Measurements from ENCODE around the gene STK16.
"Not testable (repeated sequence)": the region's sequence is repeated elsewhere in the genome, so short reads cannot be mapped to it uniquely, and the experiment has no call there.

Gene STK16

DNA sequence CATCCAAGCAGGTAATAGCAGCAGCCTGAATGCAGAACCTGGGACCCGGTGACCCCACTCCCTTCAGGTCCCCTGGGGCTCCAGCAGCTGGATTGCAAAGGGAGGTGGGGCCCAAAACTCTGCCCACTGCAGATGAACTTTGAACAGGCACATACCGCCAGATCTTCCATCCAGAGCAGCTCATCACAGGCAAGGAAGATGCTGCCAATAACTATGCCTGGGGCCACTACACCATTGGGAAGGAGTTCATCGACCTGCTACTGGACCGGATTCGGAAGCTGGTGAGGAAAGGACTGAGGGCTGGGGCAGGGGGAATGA, 24.7 kb downstream of the STK16 start:
- DNase-seq (no peak), ATAC-seq (no peak)

DNA sequence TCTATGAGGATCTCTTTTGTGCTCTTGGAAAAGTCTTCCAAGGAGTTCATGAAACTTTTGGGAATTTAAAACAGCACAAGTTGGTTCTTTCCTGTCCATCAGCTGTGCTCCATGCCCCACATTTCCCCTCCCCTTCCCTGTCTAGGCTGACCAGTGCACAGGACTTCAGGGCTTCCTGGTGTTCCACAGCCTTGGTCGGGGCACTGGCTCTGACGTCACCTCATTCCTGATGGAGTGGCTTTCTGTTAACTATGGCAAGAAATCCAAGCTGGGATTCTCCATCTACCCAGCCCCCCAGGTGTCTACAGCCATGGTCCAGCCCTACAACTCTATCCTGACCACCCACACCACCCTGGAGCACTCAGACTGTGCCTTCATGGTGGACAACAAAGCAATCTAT, 25.7 kb downstream of the STK16 start:
- ATAC-seq (no peak), DNase-seq (no peak)

DNA sequence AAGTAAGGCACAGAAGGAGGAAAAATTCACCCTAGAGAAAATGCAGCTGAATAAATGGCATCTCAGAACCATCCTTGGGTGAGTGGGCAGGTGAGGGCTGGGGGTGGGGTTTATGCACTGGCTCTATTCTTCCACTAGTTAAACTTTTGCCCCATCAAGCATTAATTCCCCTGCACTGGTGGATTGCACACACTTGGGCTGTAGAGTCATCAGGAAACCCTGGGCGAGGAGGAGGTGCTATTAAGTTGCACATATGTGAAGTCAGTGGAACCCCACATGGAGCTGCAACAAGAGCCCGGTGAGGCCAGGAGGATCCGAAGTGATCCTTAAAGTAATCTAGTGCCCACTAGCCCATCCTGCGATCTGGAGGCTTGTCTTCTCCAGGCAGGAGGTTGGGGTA, 27.1 kb downstream of the STK16 start:
- DNase-seq (no peak), ATAC-seq (no peak)

DNA sequence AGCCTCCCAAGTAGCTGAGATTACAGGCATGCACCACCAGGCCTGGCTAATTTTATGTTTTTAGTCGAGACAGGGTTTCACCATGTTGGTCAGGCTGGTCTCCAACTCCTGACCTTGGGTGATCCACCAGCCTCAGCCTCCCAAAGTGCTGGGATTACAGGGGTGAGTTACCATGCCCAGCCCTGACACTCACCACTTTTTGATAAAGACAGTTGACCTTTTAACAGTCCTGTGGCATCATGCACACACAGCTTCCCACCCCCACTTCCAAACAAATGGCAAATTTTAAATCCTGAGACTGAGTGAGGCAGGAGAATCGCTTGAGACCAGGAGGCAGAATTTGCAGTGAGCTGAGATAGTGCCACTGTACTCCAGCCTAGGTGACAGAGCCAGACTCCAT, 27.7 kb downstream of the STK16 start:
- DNase-seq (no peak), ATAC-seq (peak; percentile 37)

DNA sequence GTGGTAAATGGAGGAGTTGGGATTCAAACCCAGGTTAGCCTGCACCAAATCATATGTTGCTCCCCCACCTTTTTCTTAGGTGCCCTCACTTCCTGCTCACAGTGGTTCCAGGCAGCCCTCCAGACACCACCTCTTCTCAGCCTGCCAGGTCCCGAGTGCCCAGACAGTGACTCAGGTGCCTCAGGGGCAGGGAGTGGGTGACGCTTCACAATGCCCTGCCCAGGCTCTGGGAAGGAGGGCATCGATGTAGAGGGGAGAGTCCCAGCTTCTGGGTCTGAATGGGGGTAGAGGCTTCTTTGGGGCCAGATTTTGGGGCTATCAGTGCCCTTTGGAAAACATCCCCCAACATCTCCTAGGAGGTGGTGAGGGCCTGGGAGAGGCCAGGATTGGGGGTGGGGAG, 28.7 kb downstream of the STK16 start:
- no peak for DNase-seq
- ATAC-seq: no peak

DNA sequence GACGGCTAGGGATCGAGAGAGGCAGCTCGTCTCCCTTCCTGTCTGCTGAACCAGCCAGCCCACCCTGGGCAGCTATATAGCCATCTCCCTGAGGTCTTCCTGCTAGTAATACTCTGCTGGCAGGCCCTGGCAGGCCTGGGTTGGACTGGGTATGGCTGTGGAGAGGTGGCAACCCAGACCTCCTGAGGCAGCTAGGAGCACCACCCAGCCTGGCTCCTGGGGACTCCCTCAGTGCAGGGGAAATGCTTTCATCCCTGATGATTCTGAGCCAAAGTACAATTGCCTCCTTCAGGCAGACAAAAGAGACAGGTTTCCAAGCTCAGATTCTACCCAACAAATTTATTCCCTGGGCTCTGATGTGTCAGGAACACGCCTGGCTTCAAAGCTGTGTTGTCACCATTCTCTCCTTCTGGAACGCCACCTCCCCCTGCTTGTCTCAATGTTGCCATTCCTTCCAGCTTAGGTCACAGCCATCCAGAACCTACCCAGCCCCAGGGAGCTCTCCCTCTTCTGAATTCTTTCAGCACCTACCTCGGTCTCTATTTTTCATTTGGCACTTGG, 29.2 kb downstream of the STK16 start:
- no peak for DNase-seq
- no peak for ATAC-seq

DNA sequence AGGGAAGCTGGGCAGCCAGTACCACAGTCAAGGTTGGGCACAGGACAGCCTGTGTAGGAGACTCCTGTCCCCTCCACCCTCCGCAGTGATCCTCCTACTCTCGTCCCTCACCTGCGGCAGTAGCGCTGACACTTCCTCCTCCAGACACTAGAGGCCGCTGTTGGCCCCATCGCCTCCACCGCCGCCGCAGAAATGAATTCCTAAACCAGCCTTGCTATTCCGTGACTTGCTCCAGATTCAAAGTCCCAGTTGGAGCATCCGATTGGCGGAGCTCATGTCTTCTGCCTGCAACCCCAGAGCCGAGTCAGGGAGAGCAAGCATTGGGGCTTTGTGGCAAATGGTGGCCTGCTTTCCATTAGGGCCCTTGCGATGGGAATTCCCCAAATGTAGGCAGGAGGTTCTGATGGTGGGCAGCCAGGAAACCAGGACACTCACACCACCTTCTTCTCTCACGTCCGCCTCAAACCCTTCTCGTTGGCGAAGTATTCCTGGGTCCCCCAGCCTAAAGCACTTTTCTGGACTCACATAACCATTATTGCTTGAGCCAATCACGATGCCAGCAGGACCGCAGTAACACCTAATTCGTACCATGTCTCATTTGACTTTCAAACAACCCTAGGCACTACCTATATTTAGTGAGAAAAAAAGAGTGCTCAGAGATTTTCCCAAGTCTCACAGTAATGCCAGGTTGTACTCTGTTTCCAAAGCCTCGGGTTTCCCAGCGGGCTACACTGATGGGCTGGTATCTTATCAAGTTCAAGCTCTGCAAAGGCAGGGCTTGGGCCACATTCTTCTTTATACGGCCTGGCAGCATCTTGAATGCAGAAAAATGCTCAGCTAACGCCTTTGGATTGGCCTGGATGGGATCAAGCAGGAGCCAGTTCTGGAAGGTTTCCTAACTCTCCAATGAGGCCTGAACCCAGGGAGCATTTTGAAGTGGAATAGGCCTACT, 32.7 kb downstream of the STK16 start:
- peak; percentile 82 for DNase-seq
- ATAC-seq: no peak

DNA sequence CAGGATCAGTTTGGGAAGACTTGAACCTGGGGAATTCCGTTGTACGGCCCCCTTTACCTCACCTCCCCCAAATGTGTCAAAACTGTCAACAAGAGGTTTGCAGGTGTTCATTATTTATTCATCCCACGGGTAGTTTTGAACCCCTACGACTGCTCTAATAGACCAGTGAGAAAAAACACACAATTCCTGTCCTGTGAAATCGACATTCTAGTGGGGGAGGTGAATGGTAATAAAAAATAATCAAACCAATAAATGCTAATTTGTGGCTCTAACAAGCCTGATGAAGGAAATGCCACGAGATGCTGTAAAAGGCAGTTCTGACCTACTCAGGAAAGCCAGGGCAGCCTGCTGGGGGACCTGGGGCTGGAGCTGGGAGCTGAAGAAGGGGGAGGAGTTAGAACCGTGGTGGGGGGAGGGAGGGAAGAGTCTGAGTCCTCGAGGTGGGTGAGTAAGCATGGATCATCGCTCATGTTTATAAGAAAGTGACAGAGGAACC, 33.4 kb downstream of the STK16 start:
- ATAC-seq: no peak
- DNase-seq: no peak

DNA sequence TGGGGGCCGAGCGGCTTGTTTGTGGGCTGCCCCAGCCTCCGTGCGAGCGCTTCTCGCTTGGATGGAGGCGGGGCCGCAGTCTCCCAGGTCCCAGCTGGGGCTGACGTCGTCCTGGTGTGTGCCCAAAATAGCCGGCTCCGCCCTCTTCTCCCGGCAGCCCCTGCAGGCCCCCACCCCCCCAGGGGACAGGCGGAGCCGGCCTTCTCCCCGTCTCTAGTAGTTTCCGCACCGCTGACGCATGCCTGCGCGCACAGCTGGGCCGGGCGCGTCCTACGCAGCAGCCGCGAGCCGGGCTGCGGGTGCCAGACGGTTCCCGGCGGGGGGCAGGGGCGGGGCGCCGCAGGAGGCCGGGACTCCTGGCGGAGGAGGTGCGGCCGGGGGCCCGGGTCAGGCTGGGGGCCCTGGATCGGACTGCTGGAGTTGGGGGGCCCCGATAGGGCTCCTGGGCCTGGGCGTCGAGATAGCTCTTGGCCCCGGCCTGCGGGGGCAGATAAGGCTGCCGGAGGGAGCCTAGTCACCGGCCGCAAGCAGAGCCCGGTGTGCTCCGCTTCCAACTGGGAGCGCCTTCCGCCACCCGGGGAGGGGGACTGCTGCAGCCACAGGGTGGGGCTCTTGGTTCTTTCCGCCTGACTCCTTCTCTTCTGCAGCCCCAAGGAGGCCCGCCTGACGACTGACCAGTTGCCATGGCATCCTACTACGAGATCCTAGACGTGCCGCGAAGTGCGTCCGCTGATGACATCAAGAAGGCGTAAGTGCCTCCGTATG, 34.1 kb downstream of the STK16 start, which contains the start of gene DNAJB2:
Gene DNAJB2, plus strand, starts transcription at position 216 of the 765 bp plus-strand sequence. Its CDS starts 468 bp downstream, at position 684.
- ATAC-seq (peak; percentile 90), DNase-seq (peak; percentile 99)

DNA sequence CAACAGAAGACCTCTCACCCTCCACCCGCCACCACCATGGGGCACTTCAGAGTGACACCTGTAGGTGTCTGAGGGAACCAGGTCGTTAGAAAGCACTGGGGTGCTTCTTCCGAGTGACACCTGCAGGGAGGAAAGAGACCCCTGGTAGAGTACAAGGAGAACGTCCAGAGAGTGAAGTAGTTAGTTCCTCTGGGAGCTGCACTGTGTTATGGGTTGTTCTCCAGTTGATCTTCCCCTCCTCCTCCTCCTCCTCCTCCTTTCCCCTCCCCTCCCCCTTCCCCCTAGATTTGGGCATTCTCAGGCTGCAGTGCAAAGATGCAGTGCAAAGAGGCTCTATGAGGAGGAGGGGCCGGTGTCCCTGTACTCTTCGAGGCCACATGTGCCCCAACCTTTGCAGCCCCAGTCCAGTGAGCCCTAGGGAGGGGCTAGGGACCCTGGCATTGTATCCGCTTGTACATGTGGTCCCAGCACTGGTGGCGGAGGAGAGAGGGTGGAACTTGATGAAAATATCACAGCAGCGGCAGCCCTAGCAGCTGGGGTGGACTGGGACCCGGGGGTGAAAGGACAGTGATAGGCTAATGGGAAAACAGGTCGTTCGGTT, 34.7 kb downstream of the STK16 start:
- no peak for ATAC-seq

DNA sequence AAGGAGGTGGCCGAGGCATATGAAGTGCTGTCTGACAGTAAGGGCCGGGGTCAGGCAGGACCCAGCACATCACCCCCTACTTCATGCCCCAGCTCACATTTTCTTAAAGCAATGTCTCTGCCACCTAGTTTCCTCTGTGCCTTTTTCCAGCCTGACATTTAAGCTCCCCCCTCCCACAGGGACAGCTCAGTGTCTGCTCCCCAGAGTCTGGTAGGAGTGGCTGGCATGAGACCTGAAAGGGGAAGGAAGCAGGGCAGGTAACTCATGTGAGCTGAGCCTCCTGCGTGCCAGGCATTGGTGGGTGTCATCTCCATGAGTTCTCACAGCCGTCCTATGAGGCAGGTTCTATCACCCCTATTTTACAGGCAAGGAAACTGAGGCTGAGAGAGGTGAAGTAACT, 35.4 kb downstream of the STK16 start:
- DNase-seq (no peak), ATAC-seq (no peak)

More for the DNA sequence above, 34.7 kb downstream of the STK16 start:
- DNase-seq: no peak

DNA sequence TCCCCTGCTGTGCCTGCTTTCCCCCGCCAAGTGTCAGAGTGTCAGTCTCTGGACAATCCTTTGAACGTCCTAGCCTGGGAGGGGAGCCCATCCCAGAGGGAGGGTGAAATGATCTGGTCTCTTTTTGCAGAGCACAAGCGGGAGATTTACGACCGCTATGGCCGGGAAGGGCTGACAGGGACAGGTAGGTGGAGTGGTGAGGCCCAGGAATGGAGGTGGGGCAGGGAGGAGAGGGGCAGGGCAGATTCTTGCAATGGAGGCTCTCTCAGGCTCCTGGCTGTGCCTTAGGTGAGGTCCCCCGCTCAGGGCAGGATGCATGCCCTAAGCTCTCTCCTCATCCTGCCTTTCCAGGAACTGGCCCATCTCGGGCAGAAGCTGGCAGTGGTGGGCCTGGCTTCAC, 36.3 kb downstream of the STK16 start:
- DNase-seq: no peak
- no peak for ATAC-seq

DNA sequence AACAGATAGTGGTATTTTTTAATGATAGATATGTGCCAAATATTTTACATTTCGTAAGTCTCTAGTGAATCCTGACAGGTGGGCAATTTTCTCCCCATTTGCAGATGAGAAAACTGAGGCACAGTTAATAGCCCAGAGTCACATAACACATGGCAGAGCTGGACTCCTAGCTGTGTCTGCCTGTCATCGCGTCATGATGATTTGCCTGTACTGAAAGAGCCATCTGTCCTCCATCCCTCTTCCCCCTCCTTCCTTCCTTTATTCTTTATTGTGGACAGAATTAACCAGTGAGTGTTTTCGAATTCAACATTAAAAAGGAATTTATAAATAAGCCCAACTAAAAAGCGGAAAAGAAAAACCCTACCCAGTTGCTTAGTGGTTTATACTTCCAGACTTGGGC, 37.1 kb downstream of the STK16 start:
- ATAC-seq: no peak
- no peak for DNase-seq

DNA sequence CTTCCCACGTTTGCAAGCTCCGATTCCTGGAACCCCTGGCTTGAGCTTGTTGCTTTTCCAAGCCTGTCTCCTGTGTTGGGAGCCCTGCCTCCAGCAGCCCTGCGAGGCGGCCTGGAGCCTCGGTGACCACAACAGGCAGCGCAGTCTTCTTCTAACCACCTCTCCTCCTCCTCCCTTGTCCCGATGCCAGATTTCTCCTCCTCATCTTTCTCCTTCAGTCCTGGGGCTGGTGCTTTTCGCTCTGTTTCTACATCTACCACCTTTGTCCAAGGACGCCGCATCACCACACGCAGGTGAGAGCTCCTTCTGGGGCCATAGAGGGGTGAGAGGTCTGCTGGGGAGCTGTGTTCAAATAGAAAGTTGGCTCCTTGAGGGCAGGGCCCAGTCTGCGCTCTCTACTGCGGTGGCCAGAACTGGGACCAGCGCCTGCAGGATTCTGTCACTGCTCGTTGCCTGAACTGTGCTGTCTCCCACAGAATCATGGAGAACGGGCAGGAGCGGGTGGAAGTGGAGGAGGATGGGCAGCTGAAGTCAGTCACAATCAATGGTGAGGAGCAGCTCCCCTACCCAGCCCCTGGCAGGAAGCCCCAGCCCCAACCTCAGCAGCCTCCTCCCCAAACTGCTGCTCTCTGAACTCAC, 37.8 kb downstream of the STK16 start:
- ATAC-seq (no peak), DNase-seq (no peak)

DNA sequence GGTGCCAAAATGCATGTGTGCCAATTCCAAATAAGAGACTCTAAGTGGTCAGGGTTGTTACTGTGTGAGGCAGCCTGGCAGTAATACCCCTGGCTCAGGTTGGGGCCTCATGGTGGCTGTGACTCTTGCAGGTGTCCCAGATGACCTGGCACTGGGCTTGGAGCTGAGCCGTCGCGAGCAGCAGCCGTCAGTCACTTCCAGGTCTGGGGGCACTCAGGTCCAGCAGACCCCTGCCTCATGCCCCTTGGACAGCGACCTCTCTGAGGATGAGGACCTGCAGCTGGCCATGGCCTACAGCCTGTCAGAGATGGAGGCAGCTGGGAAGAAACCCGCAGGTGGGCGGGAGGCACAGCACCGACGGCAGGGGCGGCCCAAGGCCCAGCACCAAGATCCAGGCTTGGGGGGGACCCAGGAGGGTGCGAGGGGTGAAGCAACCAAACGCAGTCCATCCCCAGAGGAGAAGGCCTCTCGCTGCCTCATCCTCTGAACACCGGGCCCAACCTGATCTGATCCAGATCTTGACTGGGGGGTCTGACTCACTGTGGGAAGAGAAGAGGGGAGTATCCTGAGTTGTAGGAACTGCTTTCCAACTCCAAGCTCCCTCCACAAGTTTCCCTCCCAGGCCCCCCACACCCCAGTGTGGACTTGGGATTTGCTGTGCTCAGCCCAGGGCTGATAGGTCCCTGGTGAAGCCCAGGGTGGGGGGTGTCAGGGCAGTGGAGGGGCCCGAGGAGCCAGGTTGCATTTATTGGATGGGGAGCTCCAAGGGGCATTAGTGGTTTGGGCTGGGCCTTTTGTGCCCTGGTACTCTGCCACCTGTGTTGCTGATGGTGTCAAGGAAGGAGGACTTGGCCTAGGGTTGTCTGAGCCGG, 39.5 kb downstream of the STK16 start:
- no peak for ATAC-seq
- no peak for DNase-seq

DNA sequence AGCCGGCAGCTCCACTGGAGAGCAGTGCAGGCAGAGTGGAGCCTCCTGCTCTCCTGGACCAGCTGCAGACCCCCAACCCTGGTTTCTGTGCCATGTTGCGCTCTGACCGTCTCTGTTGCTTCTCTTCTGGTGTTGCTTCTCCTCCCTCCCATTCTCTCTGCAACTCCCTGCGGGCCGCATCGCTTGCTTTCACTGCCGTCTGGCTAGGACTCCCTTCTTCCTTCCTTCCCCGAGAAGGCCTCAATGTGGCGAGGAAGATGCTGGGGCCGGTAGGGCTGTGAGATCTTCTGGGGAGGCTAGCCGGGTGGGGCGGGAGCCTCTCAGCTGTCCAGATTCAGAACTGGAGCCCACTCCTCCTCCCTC, 40.1 kb downstream of the STK16 start:
- ATAC-seq: no peak
- DNase-seq: no peak

DNA sequence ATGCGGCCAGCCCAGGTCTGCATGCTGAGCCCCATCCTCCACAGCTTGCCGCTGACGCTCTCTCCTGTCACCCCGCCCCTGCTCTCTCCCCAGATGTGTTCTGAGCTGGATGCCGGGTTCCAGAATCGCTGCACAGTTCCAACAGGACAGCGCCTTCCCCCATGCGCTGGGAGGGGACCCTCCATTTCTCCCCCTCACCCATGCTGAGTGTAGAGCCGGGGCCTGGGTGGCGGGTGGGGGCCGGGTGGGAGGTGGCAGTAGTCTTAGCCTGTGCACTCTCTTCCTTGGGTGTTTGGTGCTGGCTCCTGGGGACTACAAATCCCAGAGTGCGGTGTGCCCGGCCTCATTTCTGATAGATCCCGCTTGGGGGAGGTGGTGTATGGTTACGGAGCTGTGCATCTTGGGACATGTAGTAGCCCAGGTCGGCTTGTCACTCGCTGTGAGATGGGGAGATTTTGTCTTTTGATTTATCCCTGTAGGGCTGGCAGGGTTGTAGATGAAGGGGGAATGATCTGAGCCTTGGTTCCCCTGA, 40.7 kb downstream of the STK16 start:
- ATAC-seq (no peak), DNase-seq (no peak)

DNA sequence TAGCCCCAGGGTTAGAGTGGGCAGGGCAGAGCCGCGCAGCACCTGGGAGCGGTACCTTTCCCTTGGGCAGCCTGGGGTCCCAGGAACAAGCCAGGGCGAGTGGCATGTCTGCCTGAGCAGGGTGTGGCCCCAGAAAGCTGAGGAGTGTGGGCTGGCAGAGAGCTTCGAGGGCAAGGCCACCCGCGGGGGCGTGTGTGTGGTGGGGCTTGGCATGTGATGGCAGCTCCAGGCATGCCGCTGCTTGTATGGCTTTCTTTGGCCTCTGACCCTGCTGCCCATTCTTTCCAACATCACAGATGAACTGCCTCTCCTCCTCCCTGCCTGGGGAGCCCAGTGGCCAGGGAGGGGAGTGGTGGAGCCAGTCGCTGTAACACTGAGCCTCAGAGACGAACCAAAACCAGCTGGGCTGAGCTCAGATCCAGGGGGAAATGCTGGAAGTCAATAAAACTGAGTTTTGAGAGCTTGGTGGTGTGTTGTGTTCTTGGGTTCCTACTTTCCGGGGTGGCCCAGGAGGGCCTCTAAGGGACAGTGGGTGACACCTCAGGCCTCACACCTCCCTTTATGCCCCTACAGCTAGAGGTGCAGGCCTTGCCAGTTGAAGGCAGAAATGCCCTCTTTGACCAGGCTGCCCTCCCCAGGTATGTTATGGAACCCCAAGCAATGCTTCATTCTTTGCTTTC, 41.3 kb downstream of the STK16 start:
- ATAC-seq (no peak), DNase-seq (no peak)

DNA sequence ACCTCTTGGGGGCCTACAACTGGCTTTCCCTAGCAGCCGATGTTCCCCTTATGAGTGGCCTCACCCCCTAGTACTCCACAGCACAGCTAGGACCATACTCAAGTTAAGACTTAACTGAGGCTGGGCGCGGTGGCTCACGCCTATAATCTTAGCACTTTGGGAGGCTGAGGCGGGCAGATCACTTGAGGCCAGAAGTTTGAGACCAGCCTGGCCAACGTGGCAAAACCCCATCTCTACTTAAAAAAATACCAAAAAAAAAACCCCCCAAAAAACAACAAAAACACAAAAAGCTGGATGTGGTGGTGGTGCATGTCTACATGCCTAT, 41.8 kb downstream of the STK16 start:
- DNase-seq, ATAC-seq: not testable (repeated sequence)

DNA sequence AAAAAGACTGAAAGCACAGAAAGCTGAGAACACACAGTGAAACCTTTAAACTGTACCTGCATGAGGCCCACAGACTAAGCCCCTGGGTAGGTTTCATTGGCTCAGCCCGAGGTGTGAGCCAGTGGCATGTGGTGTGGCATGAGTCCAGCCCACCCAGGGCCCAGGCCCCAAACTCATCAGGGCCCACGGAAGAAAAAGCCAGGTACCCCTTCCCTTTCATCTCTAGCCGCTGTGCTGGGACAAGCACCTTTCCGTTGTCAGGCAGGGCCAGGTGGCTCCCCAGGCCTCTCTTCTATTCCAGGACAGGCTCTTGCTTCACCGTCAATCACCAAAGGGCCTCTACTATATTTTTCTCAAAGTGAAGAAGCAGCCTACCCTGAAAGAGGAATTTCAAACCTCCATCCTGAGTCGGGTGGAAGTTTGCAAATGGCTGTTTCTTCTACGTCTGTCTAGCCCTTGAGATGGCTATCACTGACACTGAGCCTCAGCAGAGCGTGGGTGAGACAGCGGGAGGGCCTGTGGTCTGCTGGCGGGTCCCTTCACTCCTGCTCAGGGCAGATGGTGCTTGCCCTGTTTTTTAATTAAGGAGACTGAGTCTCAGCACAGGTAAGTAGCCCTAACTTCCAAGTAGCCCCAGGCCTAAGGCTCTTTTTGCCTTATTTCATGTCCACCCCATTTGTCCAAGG, 42.4 kb downstream of the STK16 start:
- no peak for ATAC-seq
- no peak for DNase-seq

Measured in stimulated activated naive CD8-positive, alpha-beta T cell treated with anti-CD3 and anti-CD28 coated beads, Interleukin-15, Interleukin-2, amounts not matched to agents 100 U/mL and 50 U/mL, for 24 hours (primary cell).